Stimulated activated CD8-positive, alpha-beta memory T cell treated with anti-CD3 and anti-CD28 coated beads, Interleukin-12 subunit alpha, Interleukin-12 subunit beta, amount 100 ng/mL, for 1 hour (primary cell): ENCODE results near the gene VPS54.

Source experiments
- DNase-seq: peaks from one replicate; pipeline ENCODE4 v3.0.0-alpha.2; 2020; ENCODE audit warnings: low read depth

The VPS54 gene

GRCh38 chr2:63898839-63899238 lies 120.4 kb downstream of the VPS54 start:
- no peak for DNase-seq

GRCh38 chr2:63894167-63894566 lies 125.1 kb downstream of the VPS54 start:
- no peak for DNase-seq

DNA sequence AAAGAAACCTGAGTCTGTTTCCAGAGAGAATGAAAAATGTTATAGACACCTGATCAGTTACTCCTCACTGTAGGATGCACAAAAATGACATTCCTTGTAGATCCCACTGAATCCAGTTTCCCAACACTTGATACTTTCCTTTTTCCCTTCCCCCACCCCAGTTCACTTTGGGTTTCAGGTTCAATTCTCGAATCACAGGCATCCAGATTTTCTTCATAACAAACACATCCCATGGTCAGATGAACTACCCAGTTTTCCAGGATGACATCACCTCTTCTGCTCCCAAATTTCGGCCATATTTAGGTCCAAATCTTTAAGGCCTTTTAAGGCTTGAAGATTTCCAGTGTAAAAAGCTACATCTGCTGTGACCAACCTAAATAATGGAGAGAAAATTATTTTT lies 126.1 kb downstream of the VPS54 start:
- DNase-seq = no peak

DNA sequence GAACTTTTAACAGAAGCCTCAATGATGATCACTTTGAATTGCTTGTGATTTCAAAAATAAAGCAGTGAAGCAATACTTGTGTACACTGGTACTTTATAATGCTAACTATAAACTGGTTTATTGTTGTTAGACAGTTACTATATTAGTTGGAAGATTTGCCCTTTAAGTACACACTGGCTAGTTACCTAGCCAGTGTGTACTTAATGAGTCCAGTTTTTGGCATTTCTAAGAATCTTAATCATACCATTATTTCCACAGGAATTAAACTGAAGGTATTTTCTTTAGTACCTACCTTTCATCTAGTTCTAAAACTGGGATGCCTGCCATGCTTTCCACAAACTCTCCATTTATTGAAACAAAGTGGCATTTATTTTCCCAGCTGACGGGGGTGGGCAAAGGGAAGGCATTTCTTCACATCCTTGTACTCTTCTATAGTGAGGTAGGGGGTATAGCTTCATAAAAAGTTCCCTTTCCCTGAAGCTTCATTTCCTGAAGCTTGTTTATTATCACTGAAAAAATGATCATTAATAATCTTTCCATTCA lies 127.7 kb downstream of the VPS54 start:
- DNase-seq = no peak

DNA sequence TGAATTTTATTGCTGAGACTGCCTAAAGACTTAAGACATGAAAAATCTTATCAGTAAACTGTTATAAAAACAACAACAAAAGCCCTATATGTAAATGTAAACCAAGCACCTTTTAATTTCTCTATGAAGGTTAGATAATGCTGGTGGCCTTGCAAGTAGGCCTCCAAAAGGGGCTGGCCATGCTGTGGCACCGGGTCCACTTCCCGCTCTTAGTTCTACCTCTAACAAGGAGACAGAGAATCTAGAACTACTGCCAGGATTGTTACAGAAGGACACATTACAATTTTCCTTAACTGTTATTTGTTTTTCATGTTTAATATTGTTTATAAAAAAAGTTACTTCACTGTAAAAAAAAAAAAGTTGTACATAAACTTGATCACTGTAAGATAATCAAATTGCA lies 128.6 kb downstream of the VPS54 start:
- DNase-seq = no peak

DNA sequence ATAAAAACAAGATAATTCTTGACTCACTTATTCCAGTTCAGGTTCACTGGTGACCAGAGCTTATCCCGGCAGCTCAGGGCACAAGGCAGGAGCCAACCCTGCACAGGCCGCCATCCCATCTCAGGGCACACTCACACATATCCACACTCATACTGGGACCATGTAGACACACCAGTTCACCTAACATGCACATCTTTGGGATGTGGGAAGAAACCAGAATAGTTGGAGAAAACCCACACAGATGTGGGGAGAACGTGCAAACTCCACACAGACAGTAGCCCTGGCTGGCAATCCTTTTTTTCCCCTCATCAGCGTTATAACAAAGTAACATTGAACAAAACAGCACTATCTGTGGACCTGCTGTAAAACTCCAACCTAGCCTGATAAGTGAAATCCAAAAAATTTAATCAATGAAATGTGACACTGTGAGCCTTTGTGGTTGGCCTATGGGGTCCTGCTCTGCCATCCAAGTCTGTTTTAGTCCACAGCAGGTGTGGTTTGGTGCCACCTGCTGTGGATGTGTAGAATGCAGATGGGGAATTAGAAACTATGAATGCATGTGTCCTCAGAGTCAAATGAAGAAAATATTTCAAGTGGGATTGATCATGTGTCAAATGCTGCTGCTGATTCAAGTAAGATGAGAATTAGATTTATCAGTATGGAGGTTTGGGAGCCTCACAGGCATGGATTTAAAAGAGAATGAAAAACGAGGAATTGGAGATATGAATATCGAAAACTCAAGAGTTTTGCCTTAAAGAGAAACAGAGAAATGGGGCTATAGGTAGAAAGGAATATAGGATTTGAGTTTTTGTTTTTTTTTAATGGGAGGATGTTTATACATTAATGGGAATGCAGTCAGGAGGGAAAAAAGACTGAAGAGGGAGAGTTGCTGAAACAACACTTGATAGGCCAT lies 130.5 kb downstream of the VPS54 start:
- peak; percentile 5 for DNase-seq

- DNase-seq = no peak
Measured at GRCh38 chr2:63888053-63888452, 131.2 kb downstream of the VPS54 start.

DNA sequence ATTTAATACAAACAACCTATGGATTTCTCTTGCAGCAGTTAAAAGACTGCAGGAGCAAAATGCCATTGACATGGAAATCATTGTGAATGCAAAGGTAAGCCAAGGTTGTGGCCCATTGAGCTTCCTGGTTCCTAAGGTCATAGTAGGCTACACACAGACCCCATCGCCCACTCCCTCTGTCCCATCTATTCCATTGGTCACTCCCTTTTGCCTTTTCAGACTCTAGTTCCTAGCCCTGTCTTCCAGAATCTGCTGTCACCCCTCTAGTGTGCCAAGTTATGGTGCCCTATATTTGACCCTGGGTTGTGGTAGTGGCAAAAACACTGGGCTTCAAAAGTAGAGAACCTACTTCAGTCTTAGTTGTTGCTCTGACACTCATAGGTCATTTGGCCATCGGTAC lies 132.8 kb downstream of the VPS54 start:
- no peak for DNase-seq

DNA sequence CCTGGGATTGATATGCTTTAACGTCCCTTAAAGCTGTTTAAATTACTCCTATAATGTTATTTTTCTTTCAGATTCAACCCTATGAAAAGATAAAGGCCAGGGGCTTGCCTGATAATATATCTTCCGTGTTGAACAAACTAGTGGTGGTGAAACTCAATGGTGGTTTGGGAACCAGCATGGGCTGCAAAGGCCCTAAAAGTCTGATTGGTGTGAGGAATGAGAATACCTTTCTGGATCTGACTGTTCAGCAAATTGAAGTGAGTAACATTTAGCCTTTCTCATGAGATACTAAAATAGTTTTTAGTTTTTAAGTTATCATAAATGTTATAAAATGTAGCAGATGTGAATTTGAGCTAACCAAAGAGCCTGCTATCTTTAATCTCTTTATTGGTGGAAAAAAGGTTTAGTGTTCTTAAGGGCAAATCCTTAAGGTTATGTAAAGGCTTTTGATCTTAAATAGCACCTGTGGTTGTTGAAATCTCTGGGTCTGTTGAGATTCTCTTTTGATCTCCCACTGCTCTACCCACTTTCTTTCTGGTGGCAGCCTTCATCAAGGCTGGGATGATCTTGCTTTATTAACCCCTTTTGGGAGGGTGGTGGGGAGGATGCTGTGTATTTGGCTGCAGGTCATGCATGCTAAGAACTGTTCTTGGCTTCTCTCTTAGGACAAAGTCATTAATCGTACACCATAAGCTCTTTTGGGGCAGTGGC lies 136.7 kb downstream of the VPS54 start:
- DNase-seq = no peak

DNA sequence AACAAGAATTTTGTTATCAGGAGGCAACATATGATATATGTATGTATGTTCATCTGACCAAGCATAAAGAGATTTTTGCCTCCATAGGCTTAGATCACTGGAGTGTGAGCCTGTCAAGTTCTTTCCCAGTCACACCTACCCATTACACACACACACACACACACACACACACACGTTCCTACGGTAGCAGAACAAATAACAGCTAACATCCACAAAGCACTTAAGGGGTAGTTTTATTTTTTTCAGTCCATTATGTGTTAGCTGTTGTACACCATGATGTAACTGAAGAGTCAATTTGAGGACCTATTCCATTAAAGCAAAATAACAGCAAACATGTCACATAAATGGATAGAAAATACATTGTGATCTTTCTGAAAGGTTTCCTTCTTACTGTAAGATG lies 138.0 kb downstream of the VPS54 start:
- DNase-seq = no peak

DNA sequence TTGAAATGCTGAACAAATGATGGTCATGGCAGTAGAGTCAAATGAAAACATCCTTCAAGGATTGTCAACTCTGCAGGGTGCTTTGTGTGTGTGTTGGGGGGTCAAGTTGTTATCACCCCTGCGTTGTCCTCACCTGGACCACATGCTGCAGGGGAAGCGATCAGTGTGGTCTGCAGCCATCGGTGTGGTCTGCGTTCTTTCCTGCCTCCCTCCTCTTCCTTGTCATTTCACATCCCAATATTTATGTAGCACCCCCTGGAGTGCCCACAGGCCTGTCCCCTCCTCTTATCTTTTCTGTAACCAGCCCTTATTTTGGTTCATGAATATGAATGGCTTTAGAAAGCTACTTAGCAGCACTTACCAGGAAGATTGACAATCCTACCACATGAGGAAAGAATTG lies 138.6 kb downstream of the VPS54 start:
- DNase-seq = no peak

GRCh38 chr2:63879876-63880433 lies 139.3 kb downstream of the VPS54 start:
- no peak for DNase-seq

DNA sequence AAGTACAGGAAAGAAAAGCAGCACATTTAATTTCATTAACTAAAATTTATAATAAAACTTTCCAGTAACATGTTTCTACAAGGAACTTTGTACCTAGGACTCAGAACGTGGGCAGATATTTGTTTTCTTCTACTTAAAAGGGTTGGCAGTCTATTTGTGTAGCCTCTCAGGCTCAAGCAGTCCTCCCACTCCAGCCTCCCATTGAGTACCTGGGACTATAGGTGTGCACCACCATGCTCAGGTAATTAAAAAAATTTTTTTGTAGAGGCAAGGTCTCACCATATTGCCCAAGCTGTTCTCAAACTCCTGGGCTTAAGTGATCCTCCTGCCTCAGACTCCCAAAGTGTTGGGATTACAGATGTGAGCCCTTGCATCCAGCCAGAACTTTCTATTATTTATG lies 140.7 kb downstream of the VPS54 start:
- no peak for DNase-seq

DNA sequence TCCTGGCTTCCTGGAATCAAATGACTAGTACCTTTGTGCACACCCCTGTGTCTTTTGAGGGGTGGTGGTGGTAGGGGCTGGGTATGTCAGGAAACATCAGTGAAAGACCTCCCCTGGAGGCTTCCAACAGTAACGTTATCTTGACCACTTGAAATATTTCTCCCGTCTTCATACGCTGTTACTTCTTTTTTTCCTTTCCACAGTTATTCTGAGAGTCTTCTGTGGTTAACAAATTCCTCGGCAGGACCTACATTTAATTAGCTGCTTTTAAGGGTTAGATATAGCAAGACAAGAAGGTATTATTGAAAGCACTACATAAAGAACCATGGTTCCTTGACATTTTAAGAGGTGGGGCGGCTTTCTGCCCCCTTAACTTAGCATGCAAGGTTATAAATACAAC lies 142.9 kb downstream of the VPS54 start:
- no peak for DNase-seq

DNA sequence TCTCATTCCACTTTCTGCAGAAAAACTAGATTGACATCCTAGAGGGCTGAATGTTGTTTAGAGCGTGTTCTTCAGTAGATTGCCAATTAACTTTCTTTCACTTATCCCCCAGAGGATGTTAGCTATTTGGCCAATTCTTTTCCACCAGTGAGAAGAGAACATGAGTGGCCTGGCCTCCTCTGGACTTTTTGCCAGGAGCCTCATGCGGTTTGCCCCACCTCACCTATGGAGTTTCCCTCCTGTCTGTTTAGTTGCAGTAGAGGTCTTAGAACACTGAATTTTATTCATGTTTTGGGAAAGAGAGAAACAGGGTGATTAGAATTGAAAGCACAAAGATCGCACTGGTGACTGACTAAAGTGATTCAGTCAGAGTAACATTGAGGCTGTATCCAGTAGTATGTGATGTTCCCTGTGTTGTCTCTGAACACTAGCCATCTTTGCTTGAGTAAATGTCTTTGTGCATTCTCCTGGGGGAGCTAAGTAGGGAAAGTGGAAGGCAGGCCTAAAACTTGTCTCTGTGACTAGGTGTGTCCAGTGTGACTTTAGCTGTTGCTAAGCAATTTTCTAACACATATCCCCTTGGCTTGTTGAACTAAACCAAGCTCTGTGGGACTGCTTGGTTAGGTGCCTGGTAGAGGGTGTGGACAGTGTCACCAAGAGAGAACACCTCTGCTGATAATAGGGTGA lies 143.5 kb downstream of the VPS54 start:
- DNase-seq = no peak

GRCh38 chr2:63875131-63875527 lies 144.1 kb downstream of the VPS54 start:
- DNase-seq = no peak

GRCh38 chr2:63874204-63875130 lies 144.8 kb downstream of the VPS54 start:
- no peak for DNase-seq

DNA sequence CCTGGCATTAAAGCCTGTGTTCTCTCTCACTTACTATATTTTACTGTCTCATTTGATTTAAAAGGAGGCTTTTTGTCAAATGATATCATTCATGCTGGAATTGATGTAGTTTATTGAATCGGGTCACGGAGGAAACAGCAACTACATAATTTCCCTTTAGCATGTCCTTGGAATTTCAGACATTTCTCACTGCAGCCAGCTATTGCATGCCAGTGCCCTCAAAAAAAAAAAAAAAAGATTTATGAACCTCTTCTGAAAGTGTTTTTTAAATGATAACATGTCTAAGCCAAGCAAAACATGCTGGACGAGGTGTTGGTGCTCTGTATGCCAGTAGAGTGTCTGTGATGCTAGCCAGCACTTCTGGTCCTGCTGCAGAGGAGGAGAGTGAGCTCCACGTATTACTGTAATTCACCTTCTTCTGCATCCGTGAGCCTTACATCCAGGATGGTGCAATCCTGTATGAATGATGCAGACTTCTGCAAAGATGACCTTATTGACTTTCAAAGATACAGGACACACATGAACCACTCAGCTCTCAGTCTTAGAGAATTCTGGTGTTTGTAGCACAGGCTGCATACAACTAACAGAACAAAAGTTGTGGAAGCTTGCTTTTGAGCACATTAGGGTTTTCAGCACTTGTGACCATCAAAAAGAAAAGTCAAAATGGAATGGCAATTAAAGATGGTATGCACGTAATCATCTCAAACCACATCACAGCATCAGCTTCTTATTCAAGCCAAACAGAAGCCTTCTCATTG lies 146.5 kb downstream of the VPS54 start:
- no peak for DNase-seq

GRCh38 chr2:63871864-63872263 lies 147.4 kb downstream of the VPS54 start:
- no peak for DNase-seq

DNA sequence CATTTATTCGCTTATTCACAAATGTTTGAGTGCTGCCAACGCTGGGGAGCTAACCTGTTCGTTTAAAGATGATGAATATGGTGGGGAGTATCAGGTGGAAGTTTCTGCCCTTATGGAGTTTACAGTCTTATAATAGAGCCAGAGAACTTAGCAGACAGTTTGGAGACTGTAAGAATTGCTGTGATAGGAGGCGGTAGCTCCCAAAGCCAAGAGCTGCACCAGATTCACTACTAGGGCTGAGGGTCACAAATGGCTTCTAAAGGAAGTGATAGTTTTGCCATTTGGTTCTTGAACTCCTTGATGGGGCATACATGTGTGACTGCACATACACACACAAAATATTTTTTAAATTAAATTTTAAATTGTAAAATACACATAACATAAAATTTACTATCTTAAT lies 148.5 kb downstream of the VPS54 start:
- no peak for DNase-seq
